Esophagus squamous epithelium (tissue), 4 donors: Measurements from ENCODE around the gene AKAP14.

Source experiments
- CTCF ChIP-seq, 6 experiments: fragments of 450-650 bp in 4 of 6; fragments of 200-600 bp in 2 of 6; sonication (generic) in 2 of 6; IDR thresholded peaks; one replicate each; pipeline ENCODE4 v1.5.1; 2016 to 2019; ENCODE audit warnings: antibody characterized with exemption in 6 of 6, mild to moderate bottlenecking in 4 of 6, moderate library complexity in 4 of 6
- POLR2A ChIP-seq, 4 donors: fragments of 450-650 bp; IDR thresholded peaks; one replicate each; pipeline ENCODE4 v1.6.1; 2017; ENCODE audit warnings: antibody characterized with exemption in 4 of 4, mild to moderate bottlenecking in 4 of 4, moderate library complexity in 3 of 4

- no peak for TF ChIP-seq CTCF (IDR thresholded peaks at IDR 0.05)
- TF ChIP-seq POLR2A (IDR thresholded peaks at IDR 0.05), result no peak
These were observed 9.9 kb upstream of the AKAP14 start for GRCh38 chrX:119885554-119886428.
